Fibroblast of the aortic adventitia (primary cell): ENCODE data around the gene CARD10. TPM values are rescaled to one million over a fixed set of nuclear protein-coding genes. Genes with fewer than 3 reads are reported as not detected.
"Not testable (repeated sequence)": the region's sequence is repeated elsewhere in the genome, so short reads cannot be mapped to it uniquely, and the experiment has no call there.

ENCODE experiments used
- DNase-seq: peaks from one replicate; pipeline ENCODE4 v3.0.0-alpha.2; 2010; ENCODE audit warnings: low read depth
- H3K4me3 ChIP-seq: 2 replicates; pipeline ENCODE4 v1.5.1; 2011; ENCODE audit warnings: low read depth, mild to moderate bottlenecking, control low read depth, low read length, moderate library complexity
- total RNA-seq: library from RNA; depleted of rRNA; stranded (reverse); fragments of >200 nt; gene quantifications from 2 replicates; pipeline ENCODE4 v1.2.3, GENCODE V29; 2012; ENCODE audit warnings: low replicate concordance
- TF ChIP-seq, protein P1 (sequence below): IDR thresholded peaks from 2 replicates; pipeline ENCODE4 v1.5.1; 2011; ENCODE audit warnings: mild to moderate bottlenecking, low read length, control low read depth, inconsistent platforms; ENCODE audit not compliant: insufficient read depth

CARD10 gene
- total RNA-seq, 1 donor, result 13.1 TPM

DNA sequence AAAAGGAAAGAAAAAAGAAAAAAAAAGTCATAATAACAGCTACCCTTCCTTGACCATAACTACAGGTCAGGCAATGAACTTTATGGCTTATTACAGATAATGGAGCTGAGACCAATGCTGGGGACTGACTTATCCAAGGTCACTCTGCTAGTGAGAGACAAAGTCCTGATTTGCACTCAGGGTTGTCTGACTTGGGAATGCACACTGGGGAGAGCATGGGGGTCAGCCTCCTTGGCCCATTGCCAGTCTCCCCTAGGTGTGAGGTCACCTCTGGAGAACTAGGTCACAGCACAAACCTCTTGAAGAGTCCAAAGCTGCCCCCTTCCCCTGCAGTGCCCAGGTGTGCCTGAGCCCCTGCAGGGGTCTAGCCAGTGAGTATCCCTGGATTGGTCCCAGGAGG, 35.8 kb upstream of the CARD10 start:
- no peak for DNase-seq
- no peak overlapping the region for H3K4me3 ChIP-seq
- TF ChIP-seq, protein P1, sequence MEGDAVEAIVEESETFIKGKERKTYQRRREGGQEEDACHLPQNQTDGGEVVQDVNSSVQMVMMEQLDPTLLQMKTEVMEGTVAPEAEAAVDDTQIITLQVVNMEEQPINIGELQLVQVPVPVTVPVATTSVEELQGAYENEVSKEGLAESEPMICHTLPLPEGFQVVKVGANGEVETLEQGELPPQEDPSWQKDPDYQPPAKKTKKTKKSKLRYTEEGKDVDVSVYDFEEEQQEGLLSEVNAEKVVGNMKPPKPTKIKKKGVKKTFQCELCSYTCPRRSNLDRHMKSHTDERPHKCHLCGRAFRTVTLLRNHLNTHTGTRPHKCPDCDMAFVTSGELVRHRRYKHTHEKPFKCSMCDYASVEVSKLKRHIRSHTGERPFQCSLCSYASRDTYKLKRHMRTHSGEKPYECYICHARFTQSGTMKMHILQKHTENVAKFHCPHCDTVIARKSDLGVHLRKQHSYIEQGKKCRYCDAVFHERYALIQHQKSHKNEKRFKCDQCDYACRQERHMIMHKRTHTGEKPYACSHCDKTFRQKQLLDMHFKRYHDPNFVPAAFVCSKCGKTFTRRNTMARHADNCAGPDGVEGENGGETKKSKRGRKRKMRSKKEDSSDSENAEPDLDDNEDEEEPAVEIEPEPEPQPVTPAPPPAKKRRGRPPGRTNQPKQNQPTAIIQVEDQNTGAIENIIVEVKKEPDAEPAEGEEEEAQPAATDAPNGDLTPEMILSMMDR, result no peak

DNA sequence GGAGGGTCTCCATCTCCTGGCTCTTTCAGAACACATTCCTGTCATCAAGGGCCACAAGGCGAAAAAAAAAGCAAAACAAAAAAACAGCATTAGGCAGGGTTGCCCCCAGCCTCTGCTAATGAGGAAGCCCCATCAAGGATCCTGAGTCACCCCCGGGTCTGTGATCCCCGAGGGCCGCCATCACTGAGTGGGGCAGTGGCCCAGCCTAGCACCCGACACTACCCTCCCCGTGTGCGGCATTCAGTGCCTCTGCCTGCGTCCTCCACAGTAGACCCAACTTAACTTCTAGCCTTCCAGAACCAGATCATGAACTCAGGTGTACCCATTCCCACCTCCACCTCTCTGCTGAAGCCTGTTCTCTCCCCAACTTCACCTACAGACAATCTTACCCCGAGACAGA, 34.5 kb upstream of the CARD10 start:
- no peak for DNase-seq
- TF ChIP-seq, protein P1, result no peak

DNA sequence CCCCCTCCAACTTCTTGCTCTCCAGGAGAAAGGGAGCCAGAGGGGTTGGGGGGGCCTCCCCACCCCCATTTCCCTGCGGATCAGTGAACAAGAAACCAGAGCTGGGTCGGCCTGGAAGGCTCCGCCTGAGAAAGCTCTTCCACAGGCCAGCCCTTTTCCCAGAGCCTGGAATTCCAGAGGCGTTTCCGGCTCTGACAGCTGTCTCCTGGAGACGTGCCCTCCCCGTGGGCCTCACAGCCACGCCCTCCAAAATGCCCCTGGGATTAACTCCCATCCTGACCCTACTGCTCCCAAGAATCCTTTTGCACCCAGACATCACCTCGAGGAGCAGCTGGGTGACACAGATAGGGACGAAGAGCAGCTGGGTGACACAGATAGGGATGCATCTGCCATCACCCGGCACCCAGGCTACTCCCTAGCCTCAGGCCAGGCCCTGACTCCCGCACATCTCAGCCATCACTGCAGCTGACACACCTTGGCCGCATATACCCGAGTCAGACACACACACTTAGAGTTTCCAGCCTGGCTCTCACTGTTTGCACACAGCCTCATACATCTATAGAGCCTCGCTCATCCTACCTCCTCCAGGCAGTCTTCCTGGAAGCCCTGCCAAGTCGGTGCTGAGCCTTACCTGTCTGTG, 33.4 kb upstream of the CARD10 start:
- peak; percentile 71 for DNase-seq
- no peak overlapping the region for H3K4me3 ChIP-seq

More for the DNA sequence above, 34.5 kb upstream of the CARD10 start:
- no peak overlapping the region for H3K4me3 ChIP-seq

DNA sequence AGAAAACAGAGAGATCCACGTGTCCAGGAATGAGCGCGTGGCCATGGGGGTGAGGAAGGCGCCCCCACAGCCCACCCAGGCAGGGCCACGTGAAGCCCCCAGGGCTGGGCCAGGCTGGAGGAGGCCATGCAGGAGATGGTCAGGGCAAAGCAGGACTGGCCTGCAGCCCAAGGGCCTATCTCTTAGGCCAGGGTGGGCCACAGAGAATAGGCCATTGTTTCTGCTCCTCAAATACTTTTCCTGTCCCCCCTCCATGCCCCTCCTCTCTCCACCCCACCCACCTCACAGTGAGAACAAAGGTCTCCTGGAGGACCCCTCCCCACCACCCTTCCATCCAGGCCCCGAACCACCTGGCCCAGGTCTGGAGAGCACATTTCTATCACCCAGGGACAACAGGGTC, 32.8 kb upstream of the CARD10 start:
- TF ChIP-seq, protein P1, result no peak
- no peak for DNase-seq

More for the DNA sequence above, 33.4 kb upstream of the CARD10 start:
- TF ChIP-seq, protein P1, result no peak

DNA sequence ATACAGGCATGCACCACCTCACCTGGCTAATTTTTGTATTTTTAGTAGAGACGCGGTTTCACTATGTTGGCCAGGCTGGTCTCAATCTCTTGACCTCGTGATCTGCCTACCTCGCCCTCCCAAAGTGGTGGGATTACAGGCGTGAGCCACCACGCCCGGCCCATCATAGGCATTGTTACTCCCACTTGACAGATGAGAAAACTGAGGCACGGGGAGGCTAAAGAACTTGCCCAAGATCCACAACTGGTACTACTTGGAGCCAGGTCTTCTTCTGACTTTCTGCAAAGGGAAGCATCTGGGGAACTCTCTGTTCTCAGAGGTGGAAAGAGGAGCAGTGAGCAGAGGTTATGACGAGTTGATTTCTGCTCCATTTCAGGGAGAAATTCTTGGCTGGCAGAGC, 31.7 kb upstream of the CARD10 start:
- not testable (repeated sequence) for H3K4me3 ChIP-seq, DNase-seq

More for the DNA sequence above, 32.8 kb upstream of the CARD10 start:
- no peak overlapping the region for H3K4me3 ChIP-seq

DNA sequence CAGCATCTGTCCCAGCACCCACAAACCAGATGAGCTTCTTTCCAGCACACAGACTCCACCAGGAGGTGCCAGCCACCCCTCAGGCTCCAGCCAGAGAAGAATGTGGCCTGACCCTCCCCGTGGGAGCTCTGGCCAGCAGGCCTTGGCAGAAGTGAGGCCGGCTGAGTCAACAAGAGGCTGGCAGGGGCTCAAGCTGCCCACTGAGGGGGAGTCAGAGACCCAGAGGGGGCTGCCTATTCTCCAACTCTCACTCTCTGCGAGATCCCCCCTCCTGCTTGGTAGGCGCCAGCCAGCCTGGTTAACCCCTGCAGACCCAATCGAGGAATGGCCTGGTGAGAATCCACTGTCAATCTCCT, 30.5 kb upstream of the CARD10 start:
- DNase-seq, result peak; percentile 73
- TF ChIP-seq, protein P1, result peak; percentile 61
- H3K4me3 ChIP-seq, result no peak overlapping the region

DNA sequence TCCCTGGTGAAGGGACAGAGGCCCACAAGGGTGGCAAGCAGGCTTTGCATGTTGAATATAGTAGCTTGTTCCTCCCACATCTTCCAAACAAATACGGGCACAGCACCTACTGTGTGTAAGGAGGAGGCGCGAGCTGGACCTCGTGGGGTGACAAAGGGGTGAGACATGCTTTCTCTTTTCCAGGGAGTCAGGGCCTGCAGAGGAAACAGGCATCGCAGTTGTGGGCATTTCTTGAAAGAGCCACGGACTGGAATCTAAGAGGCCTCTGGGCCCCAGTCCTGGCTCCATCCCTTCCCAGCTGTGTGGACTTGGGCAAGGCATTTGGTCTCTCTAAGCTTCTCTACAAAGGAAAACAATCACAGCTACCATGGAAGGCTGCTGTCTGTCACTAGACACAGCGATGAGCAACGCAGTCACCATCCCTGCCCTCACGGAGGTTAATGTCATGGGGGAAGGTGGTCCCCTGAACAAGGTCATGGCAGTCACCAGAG, 28.1 kb upstream of the CARD10 start:
- TF ChIP-seq, protein P1, result no peak
- DNase-seq, result peak; percentile 49
- H3K4me3 ChIP-seq, result no peak overlapping the region
